ENCODE measurements around the gene MFAP4. TPM values are rescaled to one million over a fixed set of nuclear protein-coding genes. Genes with fewer than 3 reads are reported as not detected.

Gene MFAP4
- total RNA-seq, 1 donor from 2014 or later = 307 TPM

- H3K4me1 Mint-ChIP-seq (ENCODE audit: low read depth) = peaks cover 80% of the 10 kb centered on the region
- peaks cover 10% of the 10 kb centered on the region for H3K36me3 Mint-ChIP-seq (ENCODE audit: low read depth)
Observed at GRCh38 chr17:19387921-19388521, 1.0 kb upstream of the MFAP4 start.

DNA sequence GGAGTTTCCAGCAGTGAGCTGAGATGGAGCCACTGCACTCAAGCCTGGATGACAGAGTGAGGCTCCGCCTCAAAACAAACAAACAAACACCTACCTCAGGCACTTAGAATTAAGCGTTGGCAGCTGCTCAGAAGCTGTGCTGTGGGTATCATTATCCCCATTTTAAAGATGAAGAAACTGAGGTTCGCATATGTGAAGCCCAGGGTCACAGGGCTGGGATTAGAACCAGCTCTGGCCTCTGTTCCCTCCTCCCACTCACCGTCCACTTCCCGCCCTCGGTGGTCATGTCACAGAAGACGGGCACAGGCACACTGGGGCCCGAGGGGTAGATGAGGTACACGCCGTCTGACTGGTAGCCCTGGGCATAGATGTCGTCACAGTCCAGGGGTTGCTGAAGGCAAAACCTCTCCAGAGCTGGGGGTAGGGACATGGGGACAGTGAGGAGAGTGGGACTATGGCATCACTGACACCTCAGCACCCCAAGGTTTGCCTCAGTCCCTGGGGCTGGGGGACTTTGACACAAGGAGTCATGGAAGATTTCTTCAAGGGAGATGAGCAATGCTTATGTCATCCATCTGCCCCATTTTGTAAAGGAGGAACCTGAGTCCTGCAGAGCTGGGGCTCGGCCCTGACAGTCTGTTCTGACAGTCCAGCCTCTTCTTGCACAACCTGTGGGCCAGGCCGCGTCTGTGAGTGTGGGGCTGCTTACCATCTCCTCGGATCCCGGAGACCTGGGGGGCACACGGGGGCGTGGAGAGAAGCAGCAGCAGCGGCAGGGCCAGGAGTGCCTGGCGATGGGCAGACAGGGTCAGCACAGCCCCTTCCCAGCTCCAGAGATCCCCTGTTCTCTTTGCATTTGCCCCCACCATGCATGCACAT, 700 bp downstream of the MFAP4 start:
- no peak for TF ChIP-seq CTCF (IDR thresholded peaks at IDR 0.05)
- Mint-ChIP-seq H3K27ac (ENCODE audit: unreplicated experiment) (peak overlapping the region; percentile 99), H3K36me3 (ENCODE audit: low read depth) (peaks cover 13% of the 10 kb centered on the region), H3K9me3 (ENCODE audit: low read depth) (no peaks in the 10 kb centered on the region), H3K4me3 (ENCODE audit: unreplicated experiment) (peak overlapping the region; percentile 78), H3K4me1 (ENCODE audit: low read depth) (peaks cover 83% of the 10 kb centered on the region), H3K27me3 (ENCODE audit: low read depth) (no peaks in the 10 kb centered on the region)
- peak; percentile 92 for DNase-seq (ENCODE audit: low spot score)

More at GRCh38 chr17:19387921-19388521, 1.0 kb upstream of the MFAP4 start:
- Mint-ChIP-seq H3K4me3 (ENCODE audit: unreplicated experiment) (peak overlapping the region; percentile 78), H3K9me3 (ENCODE audit: low read depth) (no peaks in the 10 kb centered on the region), H3K27me3 (ENCODE audit: low read depth) (no peaks in the 10 kb centered on the region), H3K27ac (ENCODE audit: unreplicated experiment) (peak overlapping the region; percentile 99)
- DNase-seq (ENCODE audit: low spot score) = peak; percentile 8
- TF ChIP-seq CTCF (IDR thresholded peaks at IDR 0.05) = no peak

GRCh38 chr17:19385521-19385983, 1.4 kb downstream of the MFAP4 start:
- Mint-ChIP-seq H3K4me1 (ENCODE audit: low read depth) (peaks cover 87% of the 10 kb centered on the region), H3K4me3 (ENCODE audit: unreplicated experiment) (peak overlapping the region; percentile 78), H3K9me3 (ENCODE audit: low read depth) (no peaks in the 10 kb centered on the region), H3K36me3 (ENCODE audit: low read depth) (peaks cover 19% of the 10 kb centered on the region), H3K27ac (ENCODE audit: unreplicated experiment) (peak overlapping the region; percentile 99), H3K27me3 (ENCODE audit: low read depth) (no peaks in the 10 kb centered on the region)
- no peak for TF ChIP-seq CTCF (IDR thresholded peaks at IDR 0.05)
- DNase-seq (ENCODE audit: low spot score) = peak; percentile 55

GRCh38 chr17:19384723-19385391, 2.1 kb downstream of the MFAP4 start:
- TF ChIP-seq CTCF (IDR thresholded peaks at IDR 0.05) = no peak
- peaks cover 87% of the 10 kb centered on the region for H3K4me1 Mint-ChIP-seq (ENCODE audit: low read depth)
- H3K27me3 Mint-ChIP-seq (ENCODE audit: low read depth) = no peaks in the 10 kb centered on the region
- DNase-seq (ENCODE audit: low spot score) = peak; percentile 85
- peak overlapping the region; percentile 78 for H3K4me3 Mint-ChIP-seq (ENCODE audit: unreplicated experiment)
- H3K36me3 Mint-ChIP-seq (ENCODE audit: low read depth) = peaks cover 24% of the 10 kb centered on the region
- H3K9me3 Mint-ChIP-seq (ENCODE audit: low read depth) = no peaks in the 10 kb centered on the region
- peak overlapping the region; percentile 99 for H3K27ac Mint-ChIP-seq (ENCODE audit: unreplicated experiment)
